ENCODE data around the gene EFNA3.

GRCh38 chr1:155134880-155135414 is 56.3 kb downstream of the EFNA3 start:
- TF ChIP-seq CTCF (IDR thresholded peaks at IDR 0.05): no peak
- peak; percentile 39 to 85 for TF ChIP-seq POLR2A (IDR thresholded peaks at IDR 0.05)
